ENCODE measurements around the gene PAF1. TPM values are rescaled to one million over a fixed set of nuclear protein-coding genes. Genes with fewer than 3 reads are reported as not detected.

The PAF1 gene
- total RNA-seq, 1 experiment from 2014 or later: 901 TPM

DNA sequence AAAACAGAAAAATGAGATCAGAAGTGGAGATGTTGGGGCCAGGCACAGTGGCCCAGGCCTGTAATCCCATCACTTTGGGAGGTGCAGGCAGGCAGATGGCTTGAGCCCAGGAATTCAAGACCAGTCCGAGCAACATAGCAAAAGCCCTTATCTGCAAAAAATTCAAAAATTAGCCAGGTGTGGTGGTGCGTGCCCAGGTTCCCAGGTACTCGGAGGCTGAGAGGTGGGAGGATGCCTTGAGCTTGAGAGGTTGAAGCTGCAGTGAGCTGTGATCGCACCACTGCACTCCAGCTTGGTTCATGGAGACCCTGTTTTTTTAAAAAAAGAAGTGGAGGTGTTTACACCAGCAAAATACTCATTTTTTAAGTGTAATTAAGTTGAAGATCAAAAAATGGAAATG is 9.2 kb upstream of the PAF1 start:
- H3K9me3 ChIP-seq (ENCODE audit: control insufficient read depth, insufficient read depth, low read depth, low read length): no peaks in the 10 kb centered on the region
- ChIA-PET CTCF (interaction anchor here (0.6 to 7.4 kb wide), 7 partner anchors 8 to 132 kb away, joined by 3 to 280 read pairs (median 9); partner anchors contain the start of genes EID2B, MED29, PAF1 and PLEKHG2), POLR2A (interaction anchor here (0.6 to 15.7 kb wide), 9 partner anchors 9 to 34 kb away, joined by 3 to 524 read pairs (median 32); partner anchors contain the start of genes MED29, PAF1, PLEKHG2 and RPS16)
- peak overlapping the region; percentile 0 for H3K27ac ChIP-seq (ENCODE audit: low read length)
- H3K36me3 ChIP-seq (ENCODE audit: control insufficient read depth, insufficient read depth, low read length): peaks cover 3% of the 10 kb centered on the region; the same call in 1 of the 2 replicates
- no peak for ATAC-seq
- in situ Hi-C loops (cut with HindIII; ENCODE audit: low pct_unique_long_range_greater_than_20kb, low sequenced_read_pairs) (no loop called here), intact Hi-C loops (cut with micrococcal nuclease; ENCODE audit: unreplicated experiment) (no loop called here)
- no TSS peak for BruUV-seq (replicated peaks)
- no peak overlapping the region for H3K4me3 ChIP-seq (ENCODE audit: low read depth in 2 of 2, low read length in 2 of 2)
- TF ChIP-seq, protein P1, sequence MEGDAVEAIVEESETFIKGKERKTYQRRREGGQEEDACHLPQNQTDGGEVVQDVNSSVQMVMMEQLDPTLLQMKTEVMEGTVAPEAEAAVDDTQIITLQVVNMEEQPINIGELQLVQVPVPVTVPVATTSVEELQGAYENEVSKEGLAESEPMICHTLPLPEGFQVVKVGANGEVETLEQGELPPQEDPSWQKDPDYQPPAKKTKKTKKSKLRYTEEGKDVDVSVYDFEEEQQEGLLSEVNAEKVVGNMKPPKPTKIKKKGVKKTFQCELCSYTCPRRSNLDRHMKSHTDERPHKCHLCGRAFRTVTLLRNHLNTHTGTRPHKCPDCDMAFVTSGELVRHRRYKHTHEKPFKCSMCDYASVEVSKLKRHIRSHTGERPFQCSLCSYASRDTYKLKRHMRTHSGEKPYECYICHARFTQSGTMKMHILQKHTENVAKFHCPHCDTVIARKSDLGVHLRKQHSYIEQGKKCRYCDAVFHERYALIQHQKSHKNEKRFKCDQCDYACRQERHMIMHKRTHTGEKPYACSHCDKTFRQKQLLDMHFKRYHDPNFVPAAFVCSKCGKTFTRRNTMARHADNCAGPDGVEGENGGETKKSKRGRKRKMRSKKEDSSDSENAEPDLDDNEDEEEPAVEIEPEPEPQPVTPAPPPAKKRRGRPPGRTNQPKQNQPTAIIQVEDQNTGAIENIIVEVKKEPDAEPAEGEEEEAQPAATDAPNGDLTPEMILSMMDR (IDR thresholded peaks at IDR 0.05): no peak
- TF ChIP-seq, protein P2, sequence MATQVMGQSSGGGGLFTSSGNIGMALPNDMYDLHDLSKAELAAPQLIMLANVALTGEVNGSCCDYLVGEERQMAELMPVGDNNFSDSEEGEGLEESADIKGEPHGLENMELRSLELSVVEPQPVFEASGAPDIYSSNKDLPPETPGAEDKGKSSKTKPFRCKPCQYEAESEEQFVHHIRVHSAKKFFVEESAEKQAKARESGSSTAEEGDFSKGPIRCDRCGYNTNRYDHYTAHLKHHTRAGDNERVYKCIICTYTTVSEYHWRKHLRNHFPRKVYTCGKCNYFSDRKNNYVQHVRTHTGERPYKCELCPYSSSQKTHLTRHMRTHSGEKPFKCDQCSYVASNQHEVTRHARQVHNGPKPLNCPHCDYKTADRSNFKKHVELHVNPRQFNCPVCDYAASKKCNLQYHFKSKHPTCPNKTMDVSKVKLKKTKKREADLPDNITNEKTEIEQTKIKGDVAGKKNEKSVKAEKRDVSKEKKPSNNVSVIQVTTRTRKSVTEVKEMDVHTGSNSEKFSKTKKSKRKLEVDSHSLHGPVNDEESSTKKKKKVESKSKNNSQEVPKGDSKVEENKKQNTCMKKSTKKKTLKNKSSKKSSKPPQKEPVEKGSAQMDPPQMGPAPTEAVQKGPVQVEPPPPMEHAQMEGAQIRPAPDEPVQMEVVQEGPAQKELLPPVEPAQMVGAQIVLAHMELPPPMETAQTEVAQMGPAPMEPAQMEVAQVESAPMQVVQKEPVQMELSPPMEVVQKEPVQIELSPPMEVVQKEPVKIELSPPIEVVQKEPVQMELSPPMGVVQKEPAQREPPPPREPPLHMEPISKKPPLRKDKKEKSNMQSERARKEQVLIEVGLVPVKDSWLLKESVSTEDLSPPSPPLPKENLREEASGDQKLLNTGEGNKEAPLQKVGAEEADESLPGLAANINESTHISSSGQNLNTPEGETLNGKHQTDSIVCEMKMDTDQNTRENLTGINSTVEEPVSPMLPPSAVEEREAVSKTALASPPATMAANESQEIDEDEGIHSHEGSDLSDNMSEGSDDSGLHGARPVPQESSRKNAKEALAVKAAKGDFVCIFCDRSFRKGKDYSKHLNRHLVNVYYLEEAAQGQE (IDR thresholded peaks at IDR 0.05; ENCODE audit: insufficient read depth in 1 of 2, low read depth in 2 of 2, low read length in 1 of 2): no peak
- TF ChIP-seq SIN3A (IDR thresholded peaks at IDR 0.05; ENCODE audit: borderline replicate concordance, insufficient read depth, low read depth, low read length) (no peak), POLR2AphosphoS5 (IDR thresholded peaks at IDR 0.05; ENCODE audit: low read depth, low read length) (no peak), TCF7L2 (IDR thresholded peaks at IDR 0.05; ENCODE audit: low read depth, low read length) (no peak)
- no peaks in the 10 kb centered on the region for H3K27me3 ChIP-seq (ENCODE audit: control insufficient read depth, insufficient read depth, low read length)
- DNase-seq (ENCODE audit: low read depth, low spot score): no peak
- peaks cover 75% of the 10 kb centered on the region for H3K4me1 ChIP-seq (ENCODE audit: control insufficient read depth, insufficient read depth, low read length)

DNA sequence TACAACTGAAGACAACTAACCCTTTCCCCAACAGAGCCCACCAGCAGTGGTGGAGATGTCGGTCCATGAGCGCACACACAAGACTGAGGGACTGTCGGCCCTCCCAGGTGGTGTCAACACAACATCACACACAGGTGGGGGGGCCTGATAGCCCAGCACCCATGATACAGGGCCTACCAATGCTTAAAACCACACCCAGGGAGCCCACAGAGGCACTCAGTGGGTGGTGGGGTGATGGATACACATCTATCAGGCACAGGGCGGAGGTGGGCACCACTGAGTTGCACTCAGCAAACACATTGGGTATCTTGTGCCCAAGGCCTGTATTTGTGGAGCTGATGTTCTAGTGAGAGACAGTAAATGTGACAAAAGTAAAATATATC is 8.8 kb upstream of the PAF1 start:
- Histone ChIP-seq H3K9me3 (ENCODE audit: control insufficient read depth, insufficient read depth, low read depth, low read length) (no peaks in the 10 kb centered on the region), H3K27ac (ENCODE audit: low read length) (peak overlapping the region; percentile 0), H3K27me3 (ENCODE audit: control insufficient read depth, insufficient read depth, low read length) (no peaks in the 10 kb centered on the region), H3K4me1 (ENCODE audit: control insufficient read depth, insufficient read depth, low read length) (peaks cover 71% of the 10 kb centered on the region), H3K36me3 (ENCODE audit: control insufficient read depth, insufficient read depth, low read length) (peaks cover 5% of the 10 kb centered on the region; the same call in 1 of the 2 replicates), H3K4me3 (ENCODE audit: low read depth in 2 of 2, low read length in 2 of 2) (no peak overlapping the region)
- TF ChIP-seq, protein P1 (IDR thresholded peaks at IDR 0.05): no peak
- in situ Hi-C loops (cut with HindIII; ENCODE audit: low pct_unique_long_range_greater_than_20kb, low sequenced_read_pairs): loop anchor here (5.0 to 10.0 kb wide), 3 partner anchors 97 to 875 kb away; no protein-coding TSS in a partner anchor
- no TSS peak for BruUV-seq (replicated peaks)
- ATAC-seq (no peak), DNase-seq (ENCODE audit: low read depth, low spot score) (no peak)
- POLR2A ChIA-PET: interaction anchor here (0.6 to 15.7 kb wide), 10 partner anchors 8 to 38 kb away, joined by 3 to 524 read pairs (median 34); partner anchors contain the start of genes MED29, PAF1, PLEKHG2 and RPS16
- intact Hi-C loops (cut with micrococcal nuclease; ENCODE audit: unreplicated experiment): no loop called here
- CTCF ChIA-PET: interaction anchor here (0.6 to 7.4 kb wide), 8 partner anchors 8 to 41 kb away, joined by 3 to 280 read pairs (median 20); partner anchors contain the start of genes MED29, PAF1, PLEKHG2 and RPS16
